SK-N-SH treated with all-trans-retinoic acid at 6 μM for 48 hours (cell line): ENCODE results near the gene PPFIBP1.
A peak's percentile ranks its signal among the peaks of the same experiment; 100 is the strongest.

Source experiments
- ATAC-seq: fragments of 200-7000 bp; cut with Tn5 transposase; 3 replicates; pipeline ENCODE4 v1.9.1; 2020; ENCODE audit warnings: mild to moderate bottlenecking, moderate library complexity
- ARNTL ChIP-seq: fragments of 450-650 bp; formaldehyde crosslinking; IDR thresholded peaks from 2 replicates; pipeline ENCODE4 v1.5.0; 2020; ENCODE audit warnings: low read depth, mild to moderate bottlenecking, moderate library complexity, borderline replicate concordance
- BACH2 ChIP-seq: fragments of 250-450 bp; sonication (Bioruptor Pico); IDR thresholded peaks from 2 replicates; pipeline ENCODE4 v1.9.0; 2021; ENCODE audit warnings: mild to moderate bottlenecking, borderline replicate concordance
- CSDC2 ChIP-seq: fragments of 250-450 bp; sonication (Bioruptor Pico); IDR thresholded peaks from 2 replicates; pipeline ENCODE4 v1.5.0; 2020; ENCODE audit warnings: mild to moderate bottlenecking, moderate library complexity
- CSRNP3 ChIP-seq: fragments of 250-450 bp; sonication (Bioruptor Pico); IDR thresholded peaks from 2 replicates; pipeline ENCODE4 v1.5.1; 2021; ENCODE audit warnings: mild to moderate bottlenecking, moderate library complexity
- ESRRG ChIP-seq: fragments of 250-450 bp; sonication (Bioruptor Pico); IDR thresholded peaks from 2 replicates; pipeline ENCODE4 v1.6.1; 2021; ENCODE audit warnings: mild to moderate bottlenecking
- GLIS3 ChIP-seq: fragments of 250-450 bp; sonication (Bioruptor Pico); IDR thresholded peaks from 2 replicates; pipeline ENCODE4 v1.5.0; 2020; ENCODE audit warnings: mild to moderate bottlenecking, moderate library complexity
- ISL1 ChIP-seq: fragments of 250-450 bp; sonication (Bioruptor Pico); IDR thresholded peaks from 2 replicates; pipeline ENCODE4 v2.1.2; 2022; ENCODE audit warnings: mild to moderate bottlenecking, moderate library complexity
- OSR1 ChIP-seq: fragments of 250-450 bp; sonication (Bioruptor Pico); IDR thresholded peaks from 2 replicates; pipeline ENCODE4 v1.8.0; 2022; ENCODE audit warnings: moderate library complexity, mild to moderate bottlenecking, inconsistent platforms
- PATZ1 ChIP-seq: fragments of 250-450 bp; sonication (Bioruptor Pico); IDR thresholded peaks from 2 replicates; pipeline ENCODE4 v1.8.0; 2020; ENCODE audit warnings: mild to moderate bottlenecking, moderate library complexity, borderline replicate concordance
- POU6F1 ChIP-seq: fragments of 250-450 bp; sonication (Bioruptor Pico); IDR thresholded peaks from 2 replicates; pipeline ENCODE4 v1.8.0; 2021; ENCODE audit warnings: low read depth, mild to moderate bottlenecking, moderate library complexity, borderline replicate concordance
- PPARA ChIP-seq: fragments of 250-450 bp; sonication (Bioruptor Pico); IDR thresholded peaks from 2 replicates; pipeline ENCODE4 v1.5.0; 2020; ENCODE audit warnings: mild to moderate bottlenecking, borderline replicate concordance
- SNAI2 ChIP-seq: fragments of 250-450 bp; sonication (Bioruptor Pico); IDR thresholded peaks from 2 replicates; pipeline ENCODE4 v1.5.0; 2020; ENCODE audit warnings: mild to moderate bottlenecking, moderate library complexity
- TCF4 ChIP-seq: fragments of 250-450 bp; sonication (Bioruptor Pico); IDR thresholded peaks from 2 replicates; pipeline ENCODE4 v1.8.0; 2021; ENCODE audit warnings: mild to moderate bottlenecking, moderate library complexity, borderline replicate concordance
- TOX ChIP-seq: fragments of 250-450 bp; sonication (Bioruptor Pico); IDR thresholded peaks from 2 replicates; pipeline ENCODE4 v1.8.0; 2021; ENCODE audit warnings: mild to moderate bottlenecking, moderate library complexity, borderline replicate concordance
- TSHZ2 ChIP-seq: fragments of 250-450 bp; sonication (Bioruptor Pico); IDR thresholded peaks from 2 replicates; pipeline ENCODE4 v1.5.0; 2020; ENCODE audit warnings: mild to moderate bottlenecking, moderate library complexity
- ZC3H10 ChIP-seq: fragments of 250-450 bp; sonication (Bioruptor Pico); IDR thresholded peaks from 2 replicates; pipeline ENCODE4 v1.5.1; 2021; ENCODE audit warnings: mild to moderate bottlenecking, moderate library complexity
- ZFP3 ChIP-seq: fragments of 250-450 bp; sonication (Bioruptor Pico); IDR thresholded peaks from 2 replicates; pipeline ENCODE4 v1.5.0; 2020; ENCODE audit warnings: mild to moderate bottlenecking, moderate library complexity
- ZFP30 ChIP-seq: fragments of 450-650 bp; formaldehyde crosslinking; IDR thresholded peaks from 2 replicates; pipeline ENCODE4 v1.5.0; 2022; ENCODE audit warnings: mild to moderate bottlenecking, moderate library complexity
- ZNF565 ChIP-seq: fragments of 450-650 bp; formaldehyde crosslinking; conservative IDR thresholded peaks from 2 replicates; pipeline ENCODE4 v1.5.0; 2020; ENCODE audit warnings: low read depth, mild to moderate bottlenecking, moderate library complexity
- ZNF70 ChIP-seq: fragments of 450-650 bp; formaldehyde crosslinking; IDR thresholded peaks from 2 replicates; pipeline ENCODE4 v1.5.0; 2020; ENCODE audit warnings: mild to moderate bottlenecking, moderate library complexity

The PPFIBP1 gene

GRCh38 chr12:27547592-27547991 is 23.6 kb downstream of the PPFIBP1 start:
- ATAC-seq: no peak
- TF ChIP-seq ZFP3 (CRISPR knock-in tag): no peak
- no peak for TF ChIP-seq CSRNP3 (CRISPR knock-in tag)
- no peak for TF ChIP-seq TSHZ2 (CRISPR knock-in tag)
- no peak for TF ChIP-seq TCF4 (CRISPR knock-in tag)
- no peak for TF ChIP-seq SNAI2 (CRISPR knock-in tag)
- no peak for TF ChIP-seq ZFP30 (CRISPR knock-in tag)
- no peak for TF ChIP-seq ZNF565 (CRISPR knock-in tag)
- no peak for TF ChIP-seq CSDC2
- TF ChIP-seq ISL1 (CRISPR knock-in tag): no peak
- TF ChIP-seq TOX (CRISPR knock-in tag): no peak
- no peak for TF ChIP-seq ZNF70 (CRISPR knock-in tag)
- no peak for TF ChIP-seq ZC3H10 (CRISPR knock-in tag)
- no peak for TF ChIP-seq ESRRG (CRISPR knock-in tag)
- TF ChIP-seq POU6F1: no peak
- no peak for TF ChIP-seq GLIS3 (CRISPR knock-in tag)

GRCh38 chr12:27548301-27549199 is 24.5 kb downstream of the PPFIBP1 start:
- TF ChIP-seq ZFP3 (CRISPR knock-in tag) (no peak), PATZ1 (CRISPR knock-in tag) (no peak), BACH2 (no peak), TSHZ2 (CRISPR knock-in tag) (no peak), OSR1 (CRISPR knock-in tag) (no peak)
- ATAC-seq: peak; percentile 29

GRCh38 chr12:27549236-27549800 is 25.3 kb downstream of the PPFIBP1 start:
- peak; percentile 83 for ATAC-seq
- TF ChIP-seq PPARA: no peak
- TF ChIP-seq TCF4 (CRISPR knock-in tag): no peak
- TF ChIP-seq SNAI2 (CRISPR knock-in tag): no peak
- TF ChIP-seq ARNTL: no peak
- TF ChIP-seq TSHZ2 (CRISPR knock-in tag): no peak
- TF ChIP-seq CSDC2: no peak
- no peak for TF ChIP-seq ZC3H10 (CRISPR knock-in tag)
- no peak for TF ChIP-seq ZNF565 (CRISPR knock-in tag)
- no peak for TF ChIP-seq BACH2
- no peak for TF ChIP-seq ZNF70 (CRISPR knock-in tag)
- TF ChIP-seq ZFP3 (CRISPR knock-in tag): no peak
- TF ChIP-seq ESRRG (CRISPR knock-in tag): no peak
